ENCODE data around the gene UBAP1.
"Not testable (repeated sequence)": the region's sequence is repeated elsewhere in the genome, so short reads cannot be mapped to it uniquely, and the experiment has no call there.

Gene UBAP1

DNA sequence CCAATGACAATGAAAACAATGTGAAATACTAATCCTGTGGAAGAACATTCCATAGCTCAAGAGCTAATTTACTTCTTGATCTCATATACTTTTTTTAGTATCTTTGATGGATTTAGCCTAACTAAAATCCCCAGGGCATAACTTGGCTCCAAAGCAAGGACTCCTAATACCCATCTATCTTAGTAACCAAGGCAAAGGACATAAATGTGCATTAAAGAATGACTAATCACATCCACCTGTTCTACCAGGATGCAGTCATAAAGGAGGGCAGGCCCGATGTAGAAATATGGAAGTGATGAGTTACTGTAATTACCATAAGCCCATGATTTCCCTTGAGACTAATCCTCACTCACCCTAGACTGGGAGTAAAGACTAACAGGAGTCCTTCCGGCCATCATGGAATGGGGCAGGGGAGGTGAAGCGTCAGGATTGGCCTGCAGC, 93.3 kb downstream of the UBAP1 start:
- DNase-seq: no peak

DNA sequence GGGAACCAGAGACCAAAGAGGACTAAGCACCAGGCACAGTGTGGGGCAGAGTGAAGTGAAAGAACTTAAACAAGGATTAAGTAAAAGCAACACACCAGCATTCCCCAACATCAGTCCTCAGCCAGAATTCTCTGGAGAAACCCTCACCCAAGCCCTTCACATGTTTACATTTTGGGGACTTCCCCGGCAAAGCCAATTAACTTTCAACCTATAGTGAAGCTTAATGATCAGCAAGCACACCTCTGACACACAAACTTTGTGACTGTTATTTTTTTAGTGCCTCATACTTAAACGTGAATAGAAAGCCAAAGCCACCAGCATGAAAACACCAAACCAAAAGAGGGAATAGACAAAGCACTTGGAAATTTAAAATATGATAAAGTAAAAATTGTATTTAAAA, 94.7 kb downstream of the UBAP1 start:
- DNase-seq: not testable (repeated sequence)

DNA sequence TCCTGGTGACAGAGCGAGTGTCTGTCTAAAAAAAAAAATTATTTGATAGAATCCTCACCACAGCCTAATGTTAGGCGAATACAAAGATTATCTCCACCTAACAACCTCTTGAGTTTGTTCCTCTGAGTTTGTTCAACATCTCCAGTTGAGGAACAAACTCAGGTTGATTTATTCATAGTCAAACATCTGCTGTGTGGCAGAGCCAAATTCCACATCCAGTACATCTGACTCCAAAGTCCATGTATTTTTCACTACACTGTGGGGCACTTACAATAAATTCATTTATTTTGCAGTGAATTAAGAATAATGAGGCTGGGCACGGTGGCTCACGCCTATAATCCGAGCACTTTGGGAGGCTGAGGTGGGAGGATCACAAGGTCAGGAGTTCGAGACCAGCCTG, 97.0 kb downstream of the UBAP1 start:
- no peak for DNase-seq

DNA sequence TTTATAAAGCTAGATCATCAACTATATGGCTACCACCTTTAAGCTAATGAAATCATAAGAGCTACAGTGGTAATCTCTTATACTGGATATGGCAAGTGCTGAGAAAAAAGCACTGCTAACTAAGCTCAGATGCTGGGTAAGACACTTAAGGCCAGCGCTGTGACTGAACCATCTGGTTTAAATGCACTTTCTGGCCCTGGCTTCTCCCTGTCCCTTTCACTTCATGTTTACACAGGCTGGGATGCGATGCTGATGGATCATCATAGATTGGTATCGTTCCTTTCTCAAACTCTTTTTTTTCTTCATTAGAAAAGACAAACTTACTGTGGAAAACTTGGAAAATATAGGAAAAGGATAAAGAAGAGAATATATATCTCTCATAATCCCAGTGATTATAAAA, 97.9 kb downstream of the UBAP1 start:
- DNase-seq: no peak

DNA sequence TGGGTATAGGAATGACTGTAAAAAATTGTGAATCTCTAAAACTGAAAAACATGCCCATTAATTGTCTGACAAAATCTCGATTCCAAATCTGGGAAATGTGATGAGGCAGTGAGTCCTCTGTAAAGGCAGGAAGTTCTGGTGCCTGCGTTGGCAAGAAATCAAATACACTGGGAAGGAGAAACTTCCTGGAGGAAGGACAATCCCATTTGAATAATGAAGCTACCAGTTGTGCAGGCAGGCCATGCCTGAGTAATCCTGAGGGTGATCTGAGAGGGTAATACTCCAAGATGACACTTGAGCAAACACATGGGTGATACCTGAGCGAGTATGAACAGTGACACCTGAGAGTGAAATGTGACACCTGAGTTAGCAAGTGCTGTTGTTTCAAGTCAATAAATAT, 100.6 kb downstream of the UBAP1 start:
- DNase-seq: no peak

DNA sequence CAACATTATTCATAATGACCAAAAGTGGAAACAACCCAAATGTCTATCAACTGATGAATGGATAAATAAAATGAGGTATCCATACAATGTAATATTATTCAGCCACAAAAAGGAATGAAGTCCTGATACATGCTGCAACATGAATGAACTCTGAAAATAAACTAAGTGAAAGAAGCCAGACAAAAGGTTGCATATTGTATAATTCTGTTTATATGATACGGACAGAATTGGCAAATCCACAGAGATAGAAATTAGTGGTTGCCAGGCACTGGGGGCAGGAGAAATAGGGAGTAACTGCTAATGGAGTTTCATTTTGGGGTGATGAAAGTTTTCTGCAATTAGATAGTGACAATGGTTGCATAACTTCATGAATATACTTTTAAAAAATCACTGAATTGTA, 103.3 kb downstream of the UBAP1 start:
- DNase-seq: no peak

DNA sequence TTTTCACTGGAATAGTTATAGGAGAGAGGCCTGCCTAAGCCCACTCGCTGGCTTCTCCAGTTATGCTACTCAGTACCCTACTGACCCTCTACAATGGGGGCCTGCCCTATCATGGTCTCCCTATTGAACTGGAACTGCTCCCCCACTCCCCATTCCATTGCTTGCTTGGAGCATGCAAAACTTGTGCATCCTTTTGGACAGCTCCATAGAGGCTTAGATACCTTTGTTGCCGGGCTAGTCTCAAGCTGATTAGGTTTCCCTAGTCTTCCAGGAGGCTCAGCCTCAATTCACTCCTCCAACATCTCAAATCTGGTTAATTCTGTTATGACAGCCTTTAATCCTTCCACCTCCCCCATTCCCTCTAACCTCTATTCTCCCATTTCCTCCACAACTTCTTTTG, 110.3 kb downstream of the UBAP1 start:
- no peak for DNase-seq

DNA sequence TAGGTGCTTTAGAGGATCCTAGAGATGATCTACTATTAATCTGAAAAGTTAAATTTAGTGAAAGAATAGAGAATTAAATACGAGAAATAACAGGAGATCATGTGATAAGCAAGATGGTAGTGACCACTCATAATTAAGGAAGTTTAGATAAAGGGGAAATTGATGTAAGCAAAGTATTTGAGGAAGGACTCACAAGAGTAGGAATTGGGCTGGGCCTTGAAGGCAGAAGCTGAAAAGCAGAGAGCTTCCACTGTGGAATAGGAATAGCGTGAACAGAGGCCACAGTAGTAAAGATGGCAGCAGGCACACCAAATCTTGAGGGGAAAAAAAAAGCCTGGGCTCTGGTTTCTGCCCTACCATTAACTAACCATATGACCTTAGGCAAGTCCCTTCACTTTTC, 112.2 kb downstream of the UBAP1 start:
- DNase-seq: no peak

DNA sequence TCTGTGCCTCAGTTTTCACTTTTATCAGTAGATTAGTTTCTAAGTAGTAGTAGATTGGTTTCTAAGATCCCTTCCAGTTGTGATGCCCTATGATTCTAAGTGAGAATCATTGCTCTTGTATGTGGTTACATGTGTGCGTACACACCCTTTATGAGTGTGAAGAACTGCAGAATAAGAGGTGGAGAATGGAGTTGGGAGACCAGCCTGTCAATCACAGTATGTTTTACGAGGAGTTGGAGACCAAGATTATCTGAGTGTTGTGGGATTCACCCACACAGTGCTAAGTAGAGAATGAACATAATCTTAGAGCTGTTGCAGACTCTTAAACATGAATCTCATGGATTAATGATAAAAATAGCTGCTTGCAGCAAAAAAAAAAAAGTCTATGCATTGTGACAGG, 112.6 kb downstream of the UBAP1 start:
- no peak for DNase-seq

DNA sequence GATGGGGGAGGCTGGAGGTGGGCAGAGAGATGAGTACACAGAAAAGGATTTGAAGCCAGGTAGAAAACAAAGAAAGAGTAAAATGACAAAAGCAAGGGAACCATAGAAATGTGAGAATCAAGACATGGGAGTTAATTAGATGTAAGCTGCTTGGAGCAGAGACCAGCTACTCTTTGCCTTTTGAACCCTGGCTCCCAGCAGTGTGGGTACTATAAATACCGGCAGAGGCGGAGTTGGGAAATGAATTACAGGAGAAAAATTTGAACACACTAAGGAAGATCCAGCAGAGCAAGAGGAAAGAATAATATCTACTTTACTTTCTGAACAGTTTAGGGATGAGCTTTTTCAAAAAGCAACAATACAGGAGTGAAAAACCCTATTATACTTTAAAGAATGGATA, 113.7 kb downstream of the UBAP1 start:
- DNase-seq: no peak

DNA sequence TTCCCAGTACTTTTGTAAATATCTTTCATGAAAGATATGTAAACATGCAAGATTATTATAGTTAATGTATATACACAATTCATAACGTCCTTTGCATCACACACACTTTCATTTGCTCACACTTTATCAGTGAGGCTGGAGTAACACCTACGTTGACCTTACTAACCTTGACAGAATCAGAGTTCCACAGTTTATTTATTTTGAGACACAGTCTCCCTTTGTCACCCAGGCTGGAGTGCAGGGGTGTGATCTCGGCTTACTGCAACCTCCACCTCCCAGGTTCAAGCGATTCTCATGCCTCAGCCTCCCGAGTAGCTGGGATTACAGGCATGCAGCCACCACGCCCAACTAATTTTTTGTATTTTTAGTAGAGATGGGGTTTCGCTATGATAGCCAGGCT, 122.2 kb downstream of the UBAP1 start:
- not testable (repeated sequence) for DNase-seq

Data from stimulated activated CD4-positive, alpha-beta T cell treated with anti-CD3 and anti-CD28 coated beads, Interleukin-4, amount 100 ng/mL, for 24 hours (primary cell).